Activated naive CD4-positive, alpha-beta T cell treated with anti-CD3 and anti-CD28 coated beads for 36 hours (primary cell): Measurements from ENCODE around the gene CPXM2. TPM values are rescaled to one million over a fixed set of nuclear protein-coding genes. Genes with fewer than 3 reads are reported as not detected.

Source experiments
- CTCF ChIA-PET: fragments of 350-600 bp; sonication (Branson Sonifier 250); formaldehyde crosslinking; loops from one replicate; lab custom pipeline; 2021; ENCODE audit warnings: antibody characterized with exemption; lab: Charles Lee
- DNase-seq: peaks from one replicate; pipeline ENCODE4 v3.0.0-alpha.2; 2020
- H3K27ac Mint-ChIP-seq: one replicate; pipeline ENCODE4 v1.8.0; 2021; ENCODE audit warnings: mild to moderate bottlenecking, mixed read lengths
- H3K27me3 Mint-ChIP-seq: one replicate; pipeline ENCODE4 v1.8.0; 2021; ENCODE audit warnings: low read depth, mixed read lengths
- H3K36me3 Mint-ChIP-seq: one replicate; pipeline ENCODE4 v1.8.0; 2021; ENCODE audit warnings: low read depth, mixed read lengths
- H3K4me1 Mint-ChIP-seq: one replicate; pipeline ENCODE4 v1.8.0; 2021; ENCODE audit warnings: low read depth, mixed read lengths
- H3K4me3 Mint-ChIP-seq: one replicate; pipeline ENCODE4 v1.8.0; 2021; ENCODE audit warnings: mild to moderate bottlenecking, moderate library complexity, mixed read lengths
- H3K9me3 Mint-ChIP-seq: one replicate; pipeline ENCODE4 v1.8.0; 2021; ENCODE audit warnings: mixed read lengths
- intact Hi-C: fragments of 100-400 bp; cut with micrococcal nuclease; formaldehyde crosslinking; loops from one replicate; pipeline ENCODE4 v1.15.1; 2023
- total RNA-seq, 2 experiments: library from RNA; stranded (reverse); gene quantifications; one replicate each; pipeline ENCODE4 v1.2.3, GENCODE V29; 2021

The CPXM2 gene
- total RNA-seq, 2 experiments from 2014 or later, result not detected

- no peaks in the 10 kb centered on the region for H3K4me1 Mint-ChIP-seq
- no peak overlapping the region for H3K27ac Mint-ChIP-seq
- no peak for DNase-seq
- H3K27me3 Mint-ChIP-seq, result peaks cover 4% of the 10 kb centered on the region
- CTCF ChIA-PET, result no interaction called here
- intact Hi-C loops, result no loop called here
- no peaks in the 10 kb centered on the region for H3K36me3 Mint-ChIP-seq
- H3K4me3 Mint-ChIP-seq, result no peak overlapping the region
- H3K9me3 Mint-ChIP-seq, result peaks cover 3% of the 10 kb centered on the region
These were observed 42.8 kb downstream of the CPXM2 start for GRCh38 chr10:123848564-123849457.

- H3K27me3 Mint-ChIP-seq, result peaks cover 4% of the 10 kb centered on the region
- no peaks in the 10 kb centered on the region for H3K4me1 Mint-ChIP-seq
- H3K36me3 Mint-ChIP-seq, result no peaks in the 10 kb centered on the region
- DNase-seq, result no peak
- no peak overlapping the region for H3K4me3 Mint-ChIP-seq
- no peak overlapping the region for H3K27ac Mint-ChIP-seq
- H3K9me3 Mint-ChIP-seq, result peaks cover 3% of the 10 kb centered on the region
- CTCF ChIA-PET, result no interaction called here
- intact Hi-C loops, result no loop called here
These were observed 43.7 kb downstream of the CPXM2 start for GRCh38 chr10:123847686-123848432.

GRCh38 chr10:123843835-123844234 is 47.8 kb downstream of the CPXM2 start:
- H3K27me3 Mint-ChIP-seq, result peaks cover 6% of the 10 kb centered on the region
- H3K9me3 Mint-ChIP-seq, result peaks cover 3% of the 10 kb centered on the region
- no peak overlapping the region for H3K27ac Mint-ChIP-seq
- H3K36me3 Mint-ChIP-seq, result no peaks in the 10 kb centered on the region
- no peak overlapping the region for H3K4me3 Mint-ChIP-seq
- intact Hi-C loops, result no loop called here
- no peaks in the 10 kb centered on the region for H3K4me1 Mint-ChIP-seq
- CTCF ChIA-PET, result no interaction called here
- no peak for DNase-seq

- Mint-ChIP-seq H3K36me3 (no peaks in the 10 kb centered on the region), H3K9me3 (peaks cover 3% of the 10 kb centered on the region), H3K4me1 (no peaks in the 10 kb centered on the region), H3K4me3 (no peak overlapping the region), H3K27ac (no peak overlapping the region), H3K27me3 (peaks cover 6% of the 10 kb centered on the region)
- DNase-seq, result no peak
- intact Hi-C loops, result no loop called here
- CTCF ChIA-PET, result no interaction called here
These were observed 48.8 kb downstream of the CPXM2 start for GRCh38 chr10:123842692-123843385.

GRCh38 chr10:123841560-123841959 is 50.0 kb downstream of the CPXM2 start:
- no peak overlapping the region for H3K4me3 Mint-ChIP-seq
- no peak overlapping the region for H3K27ac Mint-ChIP-seq
- peaks cover 3% of the 10 kb centered on the region for H3K9me3 Mint-ChIP-seq
- no peaks in the 10 kb centered on the region for H3K4me1 Mint-ChIP-seq
- H3K36me3 Mint-ChIP-seq, result no peaks in the 10 kb centered on the region
- CTCF ChIA-PET, result no interaction called here
- intact Hi-C loops, result no loop called here
- H3K27me3 Mint-ChIP-seq, result peaks cover 6% of the 10 kb centered on the region
- no peak for DNase-seq

- intact Hi-C loops, result no loop called here
- H3K36me3 Mint-ChIP-seq, result no peaks in the 10 kb centered on the region
These were observed 50.5 kb downstream of the CPXM2 start for GRCh38 chr10:123841115-123841514.

GRCh38 chr10:123840714-123841113 is 50.9 kb downstream of the CPXM2 start:
- no peaks in the 10 kb centered on the region for H3K36me3 Mint-ChIP-seq
- CTCF ChIA-PET, result no interaction called here
- intact Hi-C loops, result no loop called here

More at GRCh38 chr10:123841115-123841514, 50.5 kb downstream of the CPXM2 start:
- no peak for DNase-seq
- H3K27me3 Mint-ChIP-seq, result peaks cover 6% of the 10 kb centered on the region
- H3K4me1 Mint-ChIP-seq, result no peaks in the 10 kb centered on the region
- H3K27ac Mint-ChIP-seq, result no peak overlapping the region
- CTCF ChIA-PET, result no interaction called here
- H3K9me3 Mint-ChIP-seq, result peaks cover 3% of the 10 kb centered on the region
- no peak overlapping the region for H3K4me3 Mint-ChIP-seq

GRCh38 chr10:123838596-123839310 is 52.9 kb downstream of the CPXM2 start:
- no peak overlapping the region for H3K27ac Mint-ChIP-seq
- intact Hi-C loops, result no loop called here
- no peak overlapping the region for H3K4me3 Mint-ChIP-seq
- no peaks in the 10 kb centered on the region for H3K36me3 Mint-ChIP-seq
- CTCF ChIA-PET, result no interaction called here
- H3K4me1 Mint-ChIP-seq, result no peaks in the 10 kb centered on the region
- H3K27me3 Mint-ChIP-seq, result peaks cover 8% of the 10 kb centered on the region
- DNase-seq, result no peak
- H3K9me3 Mint-ChIP-seq, result peaks cover 1% of the 10 kb centered on the region

More at GRCh38 chr10:123840714-123841113, 50.9 kb downstream of the CPXM2 start:
- Mint-ChIP-seq H3K27me3 (peaks cover 6% of the 10 kb centered on the region), H3K27ac (no peak overlapping the region), H3K4me3 (no peak overlapping the region), H3K9me3 (peaks cover 3% of the 10 kb centered on the region), H3K4me1 (no peaks in the 10 kb centered on the region)
- no peak for DNase-seq

GRCh38 chr10:123837756-123838155 is 53.9 kb downstream of the CPXM2 start:
- H3K9me3 Mint-ChIP-seq, result peaks cover 1% of the 10 kb centered on the region
- no peak for DNase-seq
- intact Hi-C loops, result no loop called here
- H3K4me1 Mint-ChIP-seq, result no peaks in the 10 kb centered on the region
- no peak overlapping the region for H3K27ac Mint-ChIP-seq
- peaks cover 8% of the 10 kb centered on the region for H3K27me3 Mint-ChIP-seq
- no peak overlapping the region for H3K4me3 Mint-ChIP-seq
- H3K36me3 Mint-ChIP-seq, result no peaks in the 10 kb centered on the region
- CTCF ChIA-PET, result no interaction called here

- Mint-ChIP-seq H3K27me3 (peaks cover 2% of the 10 kb centered on the region), H3K9me3 (peaks cover 1% of the 10 kb centered on the region), H3K36me3 (no peaks in the 10 kb centered on the region), H3K4me3 (no peak overlapping the region), H3K4me1 (no peaks in the 10 kb centered on the region), H3K27ac (no peak overlapping the region)
- CTCF ChIA-PET, result no interaction called here
- DNase-seq, result no peak
- intact Hi-C loops, result no loop called here
These were observed 55.0 kb downstream of the CPXM2 start for GRCh38 chr10:123836418-123837145.

GRCh38 chr10:123835575-123835974 is 56.0 kb downstream of the CPXM2 start:
- H3K4me3 Mint-ChIP-seq, result no peak overlapping the region
- no peaks in the 10 kb centered on the region for H3K36me3 Mint-ChIP-seq
- peaks cover 3% of the 10 kb centered on the region for H3K9me3 Mint-ChIP-seq
- intact Hi-C loops, result no loop called here
- no peak for DNase-seq
- no peak overlapping the region for H3K27ac Mint-ChIP-seq
- peaks cover 6% of the 10 kb centered on the region for H3K27me3 Mint-ChIP-seq
- CTCF ChIA-PET, result no interaction called here
- no peaks in the 10 kb centered on the region for H3K4me1 Mint-ChIP-seq
